ENCODE measurements around the gene ENTPD1. TPM values are rescaled to one million over a fixed set of nuclear protein-coding genes. Genes with fewer than 3 reads are reported as not detected.
"Not testable (repeated sequence)": the region's sequence is repeated elsewhere in the genome, so short reads cannot be mapped to it uniquely, and the experiment has no call there.

ENTPD1 gene
- total and polyA plus RNA-seq, 3 experiments from 2014 or later, result 3.3 to 7.1 (median 6.7) TPM

- Histone ChIP-seq H3K9me3 (ENCODE audit: low read length) (peaks cover 5% of the 10 kb centered on the region), H3K27ac (ENCODE audit: low read depth, low read length) (no peak overlapping the region), H3K36me3 (ENCODE audit: insufficient read depth, low read length) (no peaks in the 10 kb centered on the region), H3K4me3 (ENCODE audit: low read length) (no peak overlapping the region), H3K4me1 (ENCODE audit: insufficient read depth, low read length) (no peaks in the 10 kb centered on the region), H3K27me3 (ENCODE audit: insufficient read depth, low read length, poor library complexity, severe bottlenecking) (no peaks in the 10 kb centered on the region)
- peaks cover 0 to 1% (median 0%) of the 10 kb centered on the region in 3 donors for H3K36me3 Mint-ChIP-seq
- CTCF ChIA-PET, result no interaction called here
- no peak overlapping the region for H3K4me3 Mint-ChIP-seq
- peaks cover 7 to 27% (median 21%) of the 10 kb centered on the region in 5 donors for H3K9me3 Mint-ChIP-seq
- H3K27me3 Mint-ChIP-seq, result peaks cover 0 to 24% of the 10 kb centered on the region in 2 donors
- no peak for DNase-seq
- H3K27ac Mint-ChIP-seq, result no peak overlapping the region
- no peaks in the 10 kb centered on the region for H3K4me1 Mint-ChIP-seq
- POLR2A ChIA-PET, result no interaction called here
These were observed 27.4 kb upstream of the ENTPD1 start for GRCh38 chr10:95728526-95728925.

GRCh38 chr10:95729323-95730055, 26.5 kb upstream of the ENTPD1 start:
- Mint-ChIP-seq H3K27ac (no peak overlapping the region), H3K27me3 (peaks cover 0 to 24% of the 10 kb centered on the region in 2 donors), H3K36me3 (peaks cover 0 to 4% (median 0%) of the 10 kb centered on the region in 3 donors), H3K9me3 (peaks cover 12 to 37% (median 21%) of the 10 kb centered on the region in 5 donors), H3K4me1 (no peaks in the 10 kb centered on the region), H3K4me3 (no peak overlapping the region)
- Histone ChIP-seq H3K4me3 (ENCODE audit: low read length) (no peak overlapping the region), H3K4me1 (ENCODE audit: insufficient read depth, low read length) (no peaks in the 10 kb centered on the region), H3K36me3 (ENCODE audit: insufficient read depth, low read length) (no peaks in the 10 kb centered on the region), H3K27me3 (ENCODE audit: insufficient read depth, low read length, poor library complexity, severe bottlenecking) (no peaks in the 10 kb centered on the region), H3K27ac (ENCODE audit: low read depth, low read length) (no peak overlapping the region), H3K9me3 (ENCODE audit: low read length) (peaks cover 5% of the 10 kb centered on the region)
- ChIA-PET CTCF (no interaction called here), POLR2A (no interaction called here)
- no peak for DNase-seq

GRCh38 chr10:95730233-95730632, 25.7 kb upstream of the ENTPD1 start:
- Mint-ChIP-seq H3K9me3 (peaks cover 13 to 39% (median 21%) of the 10 kb centered on the region in 5 donors), H3K27me3 (peaks cover 3 to 24% of the 10 kb centered on the region in 2 donors), H3K36me3 (peaks cover 0 to 4% (median 0%) of the 10 kb centered on the region in 3 donors), H3K4me3 (no peak overlapping the region), H3K27ac (no peak overlapping the region), H3K4me1 (no peaks in the 10 kb centered on the region)
- ChIA-PET POLR2A (no interaction called here), CTCF (no interaction called here)
- Histone ChIP-seq H3K27ac (ENCODE audit: low read depth, low read length) (no peak overlapping the region), H3K4me3 (ENCODE audit: low read length) (no peak overlapping the region), H3K9me3 (ENCODE audit: low read length) (peaks cover 5% of the 10 kb centered on the region), H3K4me1 (ENCODE audit: insufficient read depth, low read length) (no peaks in the 10 kb centered on the region), H3K36me3 (ENCODE audit: insufficient read depth, low read length) (no peaks in the 10 kb centered on the region), H3K27me3 (ENCODE audit: insufficient read depth, low read length, poor library complexity, severe bottlenecking) (no peaks in the 10 kb centered on the region)
- DNase-seq, result no peak

- H3K4me3 ChIP-seq (ENCODE audit: low read length); H3K4me1 Mint-ChIP-seq; POLR2A ChIA-PET; H3K27ac Mint-ChIP-seq; H3K36me3 ChIP-seq (ENCODE audit: insufficient read depth, low read length); H3K4me3 Mint-ChIP-seq; DNase-seq; H3K4me1 ChIP-seq (ENCODE audit: insufficient read depth, low read length); H3K27me3 ChIP-seq (ENCODE audit: insufficient read depth, low read length, poor library complexity, severe bottlenecking); CTCF ChIA-PET; H3K36me3 Mint-ChIP-seq; H3K27ac ChIP-seq (ENCODE audit: low read depth, low read length); H3K9me3 ChIP-seq (ENCODE audit: low read length): not testable (repeated sequence)
- Mint-ChIP-seq H3K9me3 (peaks cover 13 to 43% (median 21%) of the 10 kb centered on the region in 5 donors), H3K27me3 (peaks cover 3 to 31% of the 10 kb centered on the region in 2 donors)
These were observed 23.1 kb upstream of the ENTPD1 start for GRCh38 chr10:95732907-95733306.

- H3K4me1 Mint-ChIP-seq, result peaks cover 0 to 10% (median 7%) of the 10 kb centered on the region in 3 donors
- POLR2A ChIA-PET, result no interaction called here
- peak in 1 of 5 donors; percentile 9 for DNase-seq
- H3K27ac ChIP-seq (ENCODE audit: low read depth, low read length), result no peak overlapping the region
- H3K27ac Mint-ChIP-seq, result no peak overlapping the region
- peaks cover 0 to 3% (median 0%) of the 10 kb centered on the region in 3 donors for H3K36me3 Mint-ChIP-seq
- H3K36me3 ChIP-seq (ENCODE audit: insufficient read depth, low read length), result no peaks in the 10 kb centered on the region
- H3K27me3 Mint-ChIP-seq, result peaks cover 10 to 20% of the 10 kb centered on the region in 2 donors
- CTCF ChIA-PET, result no interaction called here
- H3K4me1 ChIP-seq (ENCODE audit: insufficient read depth, low read length), result no peaks in the 10 kb centered on the region
- H3K4me3 Mint-ChIP-seq, result no peak overlapping the region
- no peak overlapping the region for H3K4me3 ChIP-seq (ENCODE audit: low read length)
- no peaks in the 10 kb centered on the region for H3K27me3 ChIP-seq (ENCODE audit: insufficient read depth, low read length, poor library complexity, severe bottlenecking)
- peaks cover 0 to 11% (median 5%) of the 10 kb centered on the region in 5 donors for H3K9me3 Mint-ChIP-seq
- no peaks in the 10 kb centered on the region for H3K9me3 ChIP-seq (ENCODE audit: low read length)
These were observed 16.9 kb upstream of the ENTPD1 start for GRCh38 chr10:95739056-95739455.

- Histone ChIP-seq H3K27ac (ENCODE audit: low read depth, low read length) (no peak overlapping the region), H3K4me3 (ENCODE audit: low read length) (no peak overlapping the region), H3K4me1 (ENCODE audit: insufficient read depth, low read length) (no peaks in the 10 kb centered on the region), H3K36me3 (ENCODE audit: insufficient read depth, low read length) (no peaks in the 10 kb centered on the region), H3K9me3 (ENCODE audit: low read length) (no peaks in the 10 kb centered on the region), H3K27me3 (ENCODE audit: insufficient read depth, low read length, poor library complexity, severe bottlenecking) (no peaks in the 10 kb centered on the region)
- Mint-ChIP-seq H3K36me3 (no peaks in the 10 kb centered on the region), H3K9me3 (peaks cover 0 to 2% (median 0%) of the 10 kb centered on the region in 5 donors), H3K4me1 (peaks cover 0 to 10% (median 7%) of the 10 kb centered on the region in 3 donors), H3K27ac (peak overlapping the region in 2 of 8 donors; percentile 10 to 80), H3K4me3 (no peak overlapping the region), H3K27me3 (peaks cover 7 to 19% of the 10 kb centered on the region in 2 donors)
- no peak for DNase-seq
- ChIA-PET POLR2A (no interaction called here), CTCF (no interaction called here)
These were observed 14.0 kb upstream of the ENTPD1 start for GRCh38 chr10:95741807-95742467.

GRCh38 chr10:95742485-95742884, 13.5 kb upstream of the ENTPD1 start:
- Mint-ChIP-seq H3K4me1 (peaks cover 0 to 10% (median 7%) of the 10 kb centered on the region in 3 donors), H3K27me3 (peaks cover 7 to 20% of the 10 kb centered on the region in 2 donors), H3K9me3 (peaks cover 0 to 2% (median 0%) of the 10 kb centered on the region in 5 donors), H3K27ac (peak overlapping the region in 1 of 8 donors; percentile 10), H3K4me3 (no peak overlapping the region), H3K36me3 (no peaks in the 10 kb centered on the region)
- H3K4me3 ChIP-seq (ENCODE audit: low read length), result no peak overlapping the region
- DNase-seq, result no peak
- H3K27ac ChIP-seq (ENCODE audit: low read depth, low read length), result no peak overlapping the region
- POLR2A ChIA-PET, result no interaction called here
- CTCF ChIA-PET, result no interaction called here
- no peaks in the 10 kb centered on the region for H3K36me3 ChIP-seq (ENCODE audit: insufficient read depth, low read length)
- no peaks in the 10 kb centered on the region for H3K4me1 ChIP-seq (ENCODE audit: insufficient read depth, low read length)
- H3K27me3 ChIP-seq (ENCODE audit: insufficient read depth, low read length, poor library complexity, severe bottlenecking), result no peaks in the 10 kb centered on the region
- no peaks in the 10 kb centered on the region for H3K9me3 ChIP-seq (ENCODE audit: low read length)

- Histone ChIP-seq H3K27me3 (ENCODE audit: insufficient read depth, low read length, poor library complexity, severe bottlenecking) (no peaks in the 10 kb centered on the region), H3K36me3 (ENCODE audit: insufficient read depth, low read length) (no peaks in the 10 kb centered on the region), H3K4me1 (ENCODE audit: insufficient read depth, low read length) (no peaks in the 10 kb centered on the region), H3K27ac (ENCODE audit: low read depth, low read length) (no peak overlapping the region), H3K4me3 (ENCODE audit: low read length) (no peak overlapping the region), H3K9me3 (ENCODE audit: low read length) (no peaks in the 10 kb centered on the region)
- peaks cover 0 to 10% (median 7%) of the 10 kb centered on the region in 3 donors for H3K4me1 Mint-ChIP-seq
- H3K4me3 Mint-ChIP-seq, result no peak overlapping the region
- POLR2A ChIA-PET, result no interaction called here
- H3K27me3 Mint-ChIP-seq, result peaks cover 6 to 17% of the 10 kb centered on the region in 2 donors
- H3K36me3 Mint-ChIP-seq, result no peaks in the 10 kb centered on the region
- CTCF ChIA-PET, result no interaction called here
- no peak overlapping the region for H3K27ac Mint-ChIP-seq
- no peak for DNase-seq
- H3K9me3 Mint-ChIP-seq, result peaks cover 0 to 2% (median 0%) of the 10 kb centered on the region in 5 donors
These were observed 12.9 kb upstream of the ENTPD1 start for GRCh38 chr10:95742962-95743535.

Measured in CD8-positive, alpha-beta memory T cell (primary cell).